ENCODE results near the gene C2orf80. TPM values are rescaled to one million over a fixed set of nuclear protein-coding genes. Genes with fewer than 3 reads are reported as not detected.

Gene C2orf80
- total and polyA plus RNA-seq, 9 of the 15 experiments (the other 6 are each of a cell fraction or from before 2014, with no cell fraction given), result not detected

- H3K4me3 ChIP-seq, result no peak overlapping the region
- H3K36me3 ChIP-seq (ENCODE audit: control insufficient read depth, insufficient read depth, low read length), result no peaks in the 10 kb centered on the region
- CTCF ChIA-PET (ENCODE audit: low intra/inter-chr PET ratio), result no interaction called here
- H3K9me3 ChIP-seq (replicated peaks; ENCODE audit: control insufficient read depth, insufficient read depth, low read depth, low read length), result no peaks in the 10 kb centered on the region
- no peaks in the 10 kb centered on the region for H3K79me2 ChIP-seq (ENCODE audit: control insufficient read depth, insufficient read depth, low read length)
- intact Hi-C loops (cut with micrococcal nuclease) (no loop called here), in situ Hi-C loops (cut with MboI) (no loop called here)
- TF ChIP-seq ZNF165 (CRISPR knock-in tag; IDR thresholded peaks at IDR 0.05; ENCODE audit: borderline replicate concordance) (no peak), PURB (CRISPR knock-in tag; IDR thresholded peaks at IDR 0.05; ENCODE audit: low read depth) (no peak), ZC3H8 (IDR thresholded peaks at IDR 0.05) (no peak), HMGN3 (IDR thresholded peaks at IDR 0.05; ENCODE audit: borderline replicate concordance, extremely low read depth, insufficient read length, low read depth, low read length) (no peak), NR2F6 (CRISPR knock-in tag; IDR thresholded peaks at IDR 0.05) (no peak), SNRNP70 (optimal IDR thresholded peaks at IDR 0.05; ENCODE audit: low read depth, low read length) (no peak), HNRNPLL (IDR thresholded peaks at IDR 0.05; ENCODE audit: low read depth, low read length, poor library complexity, severe bottlenecking) (no peak)
- DNase-seq (ENCODE audit: extremely low read depth in 1 of 4, low spot score in 3 of 4) (no peak), FAIRE-seq (no peak), ATAC-seq (no peak)
- peak overlapping the region; percentile 45; the same call in 1 of the 2 replicates for H2AFZ ChIP-seq (ENCODE audit: low read depth, low read length)
- H3K9ac ChIP-seq (ENCODE audit: insufficient read depth in 1 of 2, low read depth in 2 of 2, low read length in 2 of 2), result no peak overlapping the region
- no peaks in the 10 kb centered on the region for H3K27me3 ChIP-seq (ENCODE audit: control insufficient read depth in 2 of 2, insufficient read depth in 2 of 2, low read length in 2 of 2)
- no peak overlapping the region for H3K27ac ChIP-seq (ENCODE audit: extremely low read depth, low read depth, low read length)
- BruUV-seq (replicated peaks), result no TSS peak
- POLR2A ChIA-PET, result interaction anchor here (0.6 kb wide), 1 partner anchor 13 kb away, joined by 4 read pairs; no protein-coding TSS in a partner anchor
- no peak overlapping the region for H3K4me2 ChIP-seq (ENCODE audit: insufficient read depth, low read length)
- WGBS (ENCODE audit: insufficient coverage, low coverage, missing lambda C conversion rate), result 7% methylated on average over 7 of the region's 8 CpGs
- no peaks in the 10 kb centered on the region for H3K4me1 ChIP-seq (replicated peaks in 1 of 2; ENCODE audit: control insufficient read depth in 2 of 2, insufficient read depth in 2 of 2, low read length in 2 of 2)
- no peaks in the 10 kb centered on the region for H4K20me1 ChIP-seq (replicated peaks; ENCODE audit: control insufficient read depth, insufficient read depth, low read length)
- H3K9me1 ChIP-seq (ENCODE audit: control insufficient read depth, insufficient read depth, low read length), result no peaks in the 10 kb centered on the region
These were observed 54.8 kb downstream of the C2orf80 start for GRCh38 chr2:208134928-208135586.

Data from K562 (cell line).